LNCaP clone FGC (cell line): ENCODE data around the gene NDEL1.
"Not testable (repeated sequence)": the region's sequence is repeated elsewhere in the genome, so short reads cannot be mapped to it uniquely, and the experiment has no call there.

Experiments
- DNase-seq: peaks from one replicate; pipeline ENCODE4 v3.0.0-alpha.2; 2011; ENCODE audit warnings: low read depth
- H3K4me3 ChIP-seq: 2 replicates; pipeline ENCODE4 v1.5.1; 2011; ENCODE audit warnings: mild to moderate bottlenecking, low read depth, low read length, control low read depth
- TF ChIP-seq, protein P1 (sequence below): IDR thresholded peaks from 2 replicates; pipeline ENCODE4 v1.5.1; 2012; ENCODE audit warnings: mild to moderate bottlenecking; ENCODE audit not compliant: control insufficient read depth, insufficient read depth; ENCODE audit errors: extremely low read depth

The NDEL1 gene

DNA sequence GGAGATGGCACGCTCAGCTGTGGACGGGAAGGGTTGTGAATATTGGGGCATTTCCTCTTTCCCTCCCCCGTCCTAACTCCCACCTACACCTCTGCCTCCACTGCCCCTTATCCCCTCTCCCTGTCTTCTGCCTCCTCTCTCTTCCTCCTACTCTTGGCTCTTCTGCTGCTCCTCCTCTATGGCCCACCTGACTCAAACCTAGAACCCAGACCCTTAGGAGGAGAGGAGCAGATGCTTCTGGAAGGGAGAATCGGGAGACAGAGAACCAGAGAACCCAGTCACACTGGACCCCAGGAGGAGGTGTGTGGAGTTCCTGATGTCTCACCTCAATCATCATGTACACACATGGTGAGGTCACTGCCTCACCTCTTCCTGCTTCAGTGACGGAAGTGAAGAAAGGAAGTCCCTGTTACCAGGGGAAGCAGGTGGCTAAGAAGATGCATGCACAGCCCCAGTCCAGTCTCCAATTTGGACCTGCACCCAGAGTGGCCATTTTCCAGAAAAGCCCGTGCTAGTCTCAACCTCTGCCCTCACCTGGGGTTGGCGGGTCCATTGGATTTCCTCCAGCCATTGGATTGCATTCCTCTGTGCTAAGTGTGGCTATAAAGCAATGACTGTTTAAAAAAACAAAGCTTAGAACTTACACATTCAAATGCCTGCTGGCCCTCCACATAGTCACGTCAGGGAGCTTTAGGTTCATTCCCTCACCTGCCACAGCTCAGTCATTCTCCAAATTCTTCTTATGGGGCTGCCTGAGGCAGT, 42.0 kb upstream of the NDEL1 start:
- H3K4me3 ChIP-seq, result no peak overlapping the region
- no peak for DNase-seq
- TF ChIP-seq, protein P1, sequence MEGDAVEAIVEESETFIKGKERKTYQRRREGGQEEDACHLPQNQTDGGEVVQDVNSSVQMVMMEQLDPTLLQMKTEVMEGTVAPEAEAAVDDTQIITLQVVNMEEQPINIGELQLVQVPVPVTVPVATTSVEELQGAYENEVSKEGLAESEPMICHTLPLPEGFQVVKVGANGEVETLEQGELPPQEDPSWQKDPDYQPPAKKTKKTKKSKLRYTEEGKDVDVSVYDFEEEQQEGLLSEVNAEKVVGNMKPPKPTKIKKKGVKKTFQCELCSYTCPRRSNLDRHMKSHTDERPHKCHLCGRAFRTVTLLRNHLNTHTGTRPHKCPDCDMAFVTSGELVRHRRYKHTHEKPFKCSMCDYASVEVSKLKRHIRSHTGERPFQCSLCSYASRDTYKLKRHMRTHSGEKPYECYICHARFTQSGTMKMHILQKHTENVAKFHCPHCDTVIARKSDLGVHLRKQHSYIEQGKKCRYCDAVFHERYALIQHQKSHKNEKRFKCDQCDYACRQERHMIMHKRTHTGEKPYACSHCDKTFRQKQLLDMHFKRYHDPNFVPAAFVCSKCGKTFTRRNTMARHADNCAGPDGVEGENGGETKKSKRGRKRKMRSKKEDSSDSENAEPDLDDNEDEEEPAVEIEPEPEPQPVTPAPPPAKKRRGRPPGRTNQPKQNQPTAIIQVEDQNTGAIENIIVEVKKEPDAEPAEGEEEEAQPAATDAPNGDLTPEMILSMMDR, result no peak

GRCh38 chr17:8394497-8394896, 41.2 kb upstream of the NDEL1 start:
- H3K4me3 ChIP-seq, DNase-seq: not testable (repeated sequence)

DNA sequence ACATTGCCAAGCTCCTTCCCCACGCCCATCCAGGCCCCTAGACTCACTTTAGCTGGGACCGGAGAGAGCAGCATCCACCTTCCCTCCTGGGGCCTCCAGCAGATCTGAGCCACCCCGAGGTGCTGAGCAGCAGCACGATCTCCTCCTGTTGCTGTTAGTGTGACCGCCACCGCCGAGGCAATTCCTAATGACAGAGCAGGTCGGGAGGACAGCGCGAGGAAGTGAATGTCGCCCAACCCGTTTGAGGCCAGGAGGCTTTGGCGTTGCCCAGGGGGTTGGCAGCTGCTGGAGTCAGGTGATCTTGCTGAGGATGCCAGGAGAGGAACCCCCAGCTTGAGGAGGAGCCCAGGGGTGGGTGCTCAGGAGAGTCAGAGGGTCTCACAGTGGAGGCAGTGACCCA, 38.0 kb upstream of the NDEL1 start, which contains the start of gene RNF222:
Gene RNF222, minus strand, starts transcription at position 192 of the 400 bp plus-strand sequence. CDS start 4,366 bp downstream, outside the sequence.
- H3K4me3 ChIP-seq, result 0 out of 2 replicates have a peak within 1 kb of the TSS, but pooled peaks have one; percentile 11
- TF ChIP-seq, protein P1, result no peak
- DNase-seq, result no peak

- DNase-seq, result no peak
- TF ChIP-seq, protein P1, result no peak
- H3K4me3 ChIP-seq, result no peak overlapping the region
Observed at GRCh38 chr17:8398980-8399379, 36.7 kb upstream of the NDEL1 start.

DNA sequence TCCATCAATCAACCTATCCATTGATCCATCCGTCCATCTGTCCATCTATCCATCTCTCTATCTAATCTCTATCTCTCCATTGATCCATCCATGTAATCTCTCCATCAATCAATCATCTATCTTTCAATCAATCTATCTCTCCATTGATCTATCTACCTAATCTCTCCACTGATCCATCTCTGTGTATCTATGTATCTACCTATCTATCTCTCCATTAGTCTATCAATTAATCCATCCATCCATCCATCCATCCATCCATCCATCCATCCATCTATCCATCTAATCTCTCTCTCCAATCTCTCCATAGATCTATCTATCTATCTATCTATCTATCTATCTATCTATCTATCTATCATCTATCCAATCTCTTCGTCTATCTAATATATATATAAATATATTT, 34.6 kb upstream of the NDEL1 start:
- DNase-seq, result no peak
- H3K4me3 ChIP-seq, result no peak overlapping the region
- TF ChIP-seq, protein P1, result no peak

- no peak overlapping the region for H3K4me3 ChIP-seq
- no peak for DNase-seq
- TF ChIP-seq, protein P1, result no peak
Observed at GRCh38 chr17:8402921-8403536, 32.7 kb upstream of the NDEL1 start.

GRCh38 chr17:8405499-8406016, 30.1 kb upstream of the NDEL1 start:
- TF ChIP-seq, protein P1, result no peak
- H3K4me3 ChIP-seq, result no peak overlapping the region
- DNase-seq, result no peak
